NCI-H510A treated with DMSO at 0.1 percent for 48 hours (cell line): ENCODE data around the gene INSL3.

Experiments used
- DNase-seq: peaks from one replicate; lab custom pipeline; 2025; lab: John Stamatoyannopoulos, UW

The INSL3 gene, protein sequence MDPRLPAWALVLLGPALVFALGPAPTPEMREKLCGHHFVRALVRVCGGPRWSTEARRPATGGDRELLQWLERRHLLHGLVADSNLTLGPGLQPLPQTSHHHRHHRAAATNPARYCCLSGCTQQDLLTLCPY

DNA sequence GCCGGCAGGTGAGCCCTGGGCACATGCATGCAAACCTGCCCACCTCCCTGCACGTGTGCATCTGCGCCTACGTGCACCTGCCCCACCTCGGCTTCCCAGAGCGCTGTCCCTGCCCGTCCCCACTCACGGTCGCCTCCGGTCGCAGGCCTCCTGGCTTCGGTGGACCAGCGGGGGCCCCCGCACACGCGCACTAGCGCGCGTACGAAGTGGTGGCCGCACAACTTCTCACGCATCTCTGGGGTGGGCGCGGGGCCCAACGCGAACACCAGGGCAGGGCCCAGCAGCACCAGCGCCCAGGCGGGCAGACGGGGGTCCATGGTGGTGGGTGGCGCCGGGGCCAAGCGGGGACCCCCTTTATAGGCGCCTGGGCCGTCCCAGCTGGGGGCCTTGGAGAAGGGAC, at the start of gene INSL3:
Gene INSL3, minus strand, starts transcription at position 330 of the 400 bp plus-strand sequence. Its CDS starts 13 bp downstream, at position 317.
- DNase-seq, result no peak

DNA sequence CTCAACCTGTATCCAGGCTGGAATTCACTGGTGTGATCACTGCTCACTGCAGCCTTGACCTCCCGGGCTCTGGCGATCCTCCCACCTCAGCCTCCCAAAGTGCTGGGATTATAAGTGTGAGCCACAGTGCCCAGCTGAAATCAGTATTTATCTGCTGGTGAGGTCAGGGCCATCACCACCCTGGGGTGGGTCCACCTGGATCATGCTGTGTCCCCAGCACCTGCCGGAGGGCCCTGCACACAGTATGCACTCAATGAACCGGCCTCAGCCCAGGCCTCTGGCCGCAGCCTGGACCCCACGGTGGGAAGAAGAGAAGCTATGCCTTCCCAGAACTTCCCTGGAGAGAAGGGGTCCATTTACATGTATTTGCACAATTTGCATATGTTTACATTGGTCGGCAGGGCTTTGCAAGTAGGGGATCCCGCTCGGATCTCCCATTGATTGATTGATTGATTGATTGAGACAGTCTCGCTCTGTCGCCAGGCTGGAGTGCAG, 47.8 kb upstream of the INSL3 start:
- DNase-seq, result no peak

DNA sequence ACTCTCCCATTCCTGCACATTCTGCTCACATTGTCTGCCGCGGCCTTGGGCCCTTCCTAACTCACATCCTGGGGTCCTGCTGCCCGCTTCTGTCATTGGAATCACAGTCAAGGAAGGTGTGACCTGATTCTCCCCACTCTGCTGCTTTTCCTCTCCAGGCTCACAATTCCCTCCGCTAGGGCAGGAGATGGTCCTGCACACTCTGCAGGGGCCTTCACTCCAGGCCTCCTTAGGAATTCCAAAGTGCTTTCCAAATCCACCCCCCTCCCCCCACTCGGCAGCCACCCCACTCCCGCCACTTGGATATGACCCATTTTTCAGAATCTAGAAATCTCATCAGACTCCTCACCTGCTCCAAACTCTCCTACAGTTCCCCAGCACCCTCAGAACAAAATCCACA, 47.4 kb upstream of the INSL3 start:
- DNase-seq, result no peak

DNA sequence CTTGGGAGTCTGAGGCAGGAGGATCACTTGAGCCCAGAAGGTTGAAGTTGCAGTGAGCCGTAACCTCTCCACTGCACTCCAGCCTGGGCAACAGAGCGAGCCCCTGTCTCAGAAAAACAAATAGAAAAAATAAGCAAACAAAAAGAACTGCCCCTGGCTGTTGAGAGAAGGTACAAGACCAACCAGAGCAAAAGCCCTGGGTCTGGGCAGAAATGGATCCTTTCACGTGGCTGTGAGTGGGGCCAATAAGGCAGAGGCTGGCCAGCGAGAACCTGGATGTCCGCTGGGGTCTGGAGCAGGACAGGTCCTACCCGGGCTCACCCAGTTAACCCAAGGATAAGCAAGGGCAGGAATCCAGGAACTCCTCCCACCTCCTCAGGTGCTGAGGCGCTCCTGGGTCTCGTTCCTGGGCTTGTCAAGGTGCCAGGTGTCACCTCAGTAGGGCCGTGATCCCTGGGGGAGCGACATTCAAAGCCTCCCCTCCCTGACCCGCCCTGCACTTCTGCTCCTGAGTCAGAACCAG, 45.7 kb upstream of the INSL3 start:
- DNase-seq, result peak; percentile 58

DNA sequence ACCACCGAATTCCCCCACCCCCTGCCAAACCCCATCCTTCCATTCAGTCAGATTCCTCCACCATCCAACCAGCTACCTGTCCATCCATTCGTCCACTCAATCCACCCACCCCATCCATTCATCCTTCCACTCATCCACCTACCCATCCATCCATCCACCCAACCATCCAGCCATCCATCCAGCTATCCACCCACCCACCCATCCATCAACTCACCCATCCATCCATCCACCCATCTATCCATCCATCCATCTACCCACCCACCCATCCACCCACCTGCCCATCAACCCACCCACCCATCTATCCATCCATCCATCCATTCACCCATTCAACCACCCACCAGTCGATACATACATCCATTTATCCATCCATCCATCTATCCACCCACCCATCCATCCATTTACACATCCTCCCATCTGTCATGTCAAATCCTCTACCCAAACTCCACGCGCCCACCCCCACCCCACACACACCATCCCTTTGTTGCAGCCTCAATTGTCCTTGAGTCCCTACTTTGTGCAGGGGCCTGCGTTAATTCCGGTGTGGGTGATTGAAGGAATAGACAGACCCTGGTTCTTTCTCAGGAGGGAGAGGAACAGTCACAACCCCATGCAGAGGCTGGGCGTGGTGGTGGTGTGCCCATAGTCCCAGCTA, 45.1 kb upstream of the INSL3 start:
- DNase-seq, result no peak

DNA sequence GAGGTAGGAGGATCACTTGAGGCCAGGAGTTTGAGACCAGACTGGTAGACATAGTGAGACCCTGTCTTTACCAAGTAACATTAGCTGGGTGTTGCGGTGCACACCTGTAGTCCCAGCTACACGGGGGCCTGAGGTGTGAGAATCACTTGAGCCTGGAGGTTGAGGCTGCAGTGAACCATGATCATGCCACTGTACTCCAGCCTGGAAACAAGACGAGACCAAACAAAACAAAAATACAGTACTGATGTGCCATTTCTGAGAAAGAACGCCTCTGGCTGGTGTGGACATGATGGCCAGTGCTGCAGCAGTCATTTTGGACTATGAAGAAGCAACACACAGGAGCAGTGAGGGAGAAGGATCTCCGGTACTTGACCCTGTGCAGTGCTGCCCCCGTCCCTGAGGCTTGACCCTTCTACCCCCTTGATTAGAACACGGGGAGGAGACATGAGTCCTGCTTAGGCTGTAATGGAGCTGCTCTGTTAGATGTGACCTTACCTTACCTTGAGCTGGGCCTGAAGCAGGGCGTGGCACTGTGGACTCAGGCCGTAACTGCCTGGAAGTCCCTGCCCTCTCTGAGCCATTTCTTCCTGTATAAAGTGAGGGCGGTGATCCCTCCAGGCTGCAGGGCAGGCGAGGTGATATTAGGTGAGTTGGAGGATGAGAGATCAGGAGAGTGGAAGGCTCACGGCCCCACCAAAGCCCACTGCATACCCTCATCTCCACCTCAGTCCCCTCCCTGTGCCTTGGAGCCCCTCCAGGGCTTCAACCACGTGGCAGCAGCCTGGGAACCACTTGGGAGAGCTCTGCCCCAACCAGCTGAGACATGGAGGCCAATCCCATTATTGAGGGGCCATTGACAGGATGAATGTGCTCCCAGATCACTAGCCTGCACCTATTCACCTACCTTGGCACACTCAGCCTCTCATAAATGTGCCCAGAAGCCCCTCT, 44.3 kb upstream of the INSL3 start:
- DNase-seq, result no peak

DNA sequence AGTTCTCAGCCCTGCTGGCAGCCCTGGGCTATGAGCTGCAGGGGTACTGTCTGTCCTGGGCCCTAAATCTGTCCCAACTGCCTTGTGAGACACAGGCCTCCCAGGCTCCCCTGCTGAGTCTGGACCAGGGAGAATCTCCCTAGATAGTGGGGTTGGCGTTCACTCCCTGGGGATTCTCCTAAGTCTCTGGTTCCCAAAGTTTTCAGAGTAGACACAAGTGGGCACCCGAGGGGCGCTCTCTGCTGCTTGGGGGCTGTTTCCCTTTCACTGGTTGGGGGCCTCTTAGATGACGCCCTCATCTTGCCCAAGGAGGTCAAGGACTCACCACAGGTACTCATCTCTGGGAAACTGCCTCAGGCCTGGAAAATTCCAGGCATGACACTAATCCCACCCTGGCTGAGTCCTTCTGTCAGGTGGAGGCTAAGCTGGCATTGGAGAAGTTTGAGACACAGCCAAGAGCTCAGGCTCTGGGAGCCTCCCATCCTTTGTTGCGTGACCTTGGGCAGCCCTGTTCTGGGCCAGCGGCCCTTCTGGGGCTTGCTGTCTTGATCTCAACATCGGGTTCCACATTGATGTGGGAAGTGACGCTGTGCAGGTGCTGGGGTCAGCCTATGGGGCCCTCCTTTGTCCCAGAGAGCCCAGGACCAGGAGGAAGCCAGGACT, 42.3 kb upstream of the INSL3 start:
- DNase-seq, result no peak

DNA sequence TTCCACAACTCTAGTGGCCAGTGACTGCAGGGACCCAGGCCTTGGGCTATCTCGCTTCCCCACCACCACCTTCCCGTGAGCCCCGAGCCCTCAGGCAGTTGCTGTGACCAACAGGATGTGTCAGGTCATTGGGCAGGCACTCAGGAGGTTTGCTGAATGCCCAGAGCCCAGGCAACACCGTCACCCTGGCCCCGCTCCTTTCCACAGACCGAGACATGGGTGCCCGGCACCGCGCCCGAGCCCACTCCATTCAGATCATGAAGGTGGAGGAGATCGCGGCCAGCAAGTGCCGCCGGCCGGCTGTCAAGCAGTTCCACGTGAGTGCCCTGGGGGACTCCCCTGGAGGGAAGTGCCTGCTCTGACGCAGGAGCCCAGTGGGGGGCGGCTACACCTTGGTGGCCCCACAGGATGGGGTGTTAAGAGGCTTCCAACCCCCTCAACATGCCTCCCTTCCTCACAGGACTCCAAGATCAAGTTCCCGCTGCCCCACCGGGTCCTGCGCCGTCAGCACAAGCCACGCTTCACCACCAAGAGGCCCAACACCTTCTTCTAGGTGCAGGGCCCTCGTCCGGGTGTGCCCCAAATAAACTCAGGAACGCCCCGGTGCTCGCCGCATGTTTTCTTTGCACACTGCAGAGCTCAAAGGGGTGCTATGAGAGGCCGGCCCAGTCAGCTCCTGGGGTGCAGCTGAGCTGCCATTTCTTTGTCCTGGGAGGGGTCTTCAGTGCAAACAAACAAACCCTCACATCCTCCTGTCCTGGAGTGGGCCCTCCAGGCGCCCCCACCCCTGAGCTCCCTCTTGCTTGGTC, 41.6 kb upstream of the INSL3 start:
- no peak for DNase-seq

DNA sequence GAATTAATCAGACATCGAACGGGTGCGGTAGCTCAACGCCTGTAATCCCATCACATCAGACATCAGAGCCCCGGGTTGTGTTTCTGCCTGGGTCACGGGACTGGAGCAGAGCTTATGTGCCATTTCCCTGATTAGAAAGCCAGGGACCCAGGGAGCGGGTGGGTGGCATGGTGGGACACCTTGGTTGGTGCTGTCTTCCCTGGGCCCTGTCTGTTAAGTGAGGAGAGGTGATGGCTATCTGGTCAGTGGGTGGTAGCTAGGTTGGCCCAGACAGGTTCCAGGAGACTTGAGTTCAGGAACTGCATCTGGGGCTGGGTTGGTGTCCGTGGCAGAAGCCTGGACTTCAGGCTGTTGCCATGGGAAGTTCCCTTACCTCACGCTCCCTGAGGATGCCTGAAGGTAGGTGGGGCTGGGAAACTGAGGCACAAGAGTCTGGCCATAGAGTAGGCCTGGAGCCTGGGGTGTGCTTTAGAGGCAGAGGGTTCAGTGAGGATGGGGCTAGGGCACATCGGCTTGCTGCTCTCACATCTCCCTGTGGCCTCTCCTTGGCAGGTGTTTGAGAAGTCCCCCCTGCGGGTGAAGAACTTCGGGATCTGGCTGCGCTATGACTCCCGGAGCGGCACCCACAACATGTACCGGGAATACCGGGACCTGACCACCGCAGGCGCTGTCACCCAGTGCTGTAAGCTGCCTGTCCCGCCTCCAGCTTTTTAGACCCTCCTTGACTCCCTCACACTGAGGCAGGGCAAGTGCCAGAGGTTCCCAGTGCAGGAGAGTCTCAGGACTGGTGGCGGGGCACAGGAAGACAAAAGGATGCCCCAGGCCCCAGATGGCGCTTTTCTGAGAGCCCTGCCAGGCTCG, 40.5 kb upstream of the INSL3 start:
- no peak for DNase-seq

DNA sequence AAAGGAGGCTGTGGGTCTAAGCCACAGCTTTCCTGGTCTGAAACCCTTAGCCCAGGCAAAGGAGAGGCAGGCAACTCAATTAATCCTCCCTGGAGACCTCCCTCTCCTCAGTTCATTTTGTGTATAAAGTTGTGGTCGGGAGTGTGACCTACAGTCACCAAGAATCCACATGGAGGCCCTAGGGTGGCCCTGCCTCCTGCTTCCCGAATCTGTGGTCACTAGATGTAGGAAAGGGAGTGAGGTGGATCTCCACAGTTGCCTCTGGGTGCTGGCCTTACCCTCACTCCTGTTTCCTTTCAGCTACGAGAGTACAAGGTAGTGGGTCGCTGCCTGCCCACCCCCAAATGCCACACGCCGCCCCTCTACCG, 39.7 kb upstream of the INSL3 start:
- no peak for DNase-seq

DNA sequence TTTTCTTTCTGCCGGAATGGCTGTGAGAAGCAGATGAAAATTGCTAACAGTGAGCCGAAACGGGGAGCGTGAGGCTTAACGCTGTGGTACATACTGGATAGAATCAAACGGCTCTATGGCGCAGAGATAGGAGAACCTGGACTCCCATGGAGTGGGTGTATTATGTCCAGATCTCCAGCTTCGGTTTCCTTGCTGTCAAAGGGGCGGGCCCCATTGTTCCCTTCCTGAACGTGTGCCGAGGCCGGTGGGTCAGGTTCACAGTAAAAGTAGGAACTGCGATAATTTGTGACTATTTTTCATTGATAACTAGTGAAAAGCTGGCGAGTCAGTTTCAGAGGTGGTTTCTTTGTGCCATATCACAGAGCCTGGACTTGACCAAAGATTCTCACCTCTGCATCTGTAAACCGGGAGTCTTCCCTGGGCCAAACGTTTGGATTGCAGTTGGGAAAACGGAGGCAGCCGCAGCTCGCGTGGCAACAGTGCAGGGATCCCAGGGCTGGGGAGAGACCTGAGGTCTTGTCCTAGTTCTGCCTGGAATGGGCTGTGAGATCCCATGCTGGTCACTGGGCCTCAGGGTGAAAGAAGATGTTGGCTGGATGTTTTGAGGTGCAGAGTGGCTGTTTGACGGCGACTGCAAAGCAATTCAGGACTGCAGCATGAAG, 39.1 kb upstream of the INSL3 start:
- no peak for DNase-seq

DNA sequence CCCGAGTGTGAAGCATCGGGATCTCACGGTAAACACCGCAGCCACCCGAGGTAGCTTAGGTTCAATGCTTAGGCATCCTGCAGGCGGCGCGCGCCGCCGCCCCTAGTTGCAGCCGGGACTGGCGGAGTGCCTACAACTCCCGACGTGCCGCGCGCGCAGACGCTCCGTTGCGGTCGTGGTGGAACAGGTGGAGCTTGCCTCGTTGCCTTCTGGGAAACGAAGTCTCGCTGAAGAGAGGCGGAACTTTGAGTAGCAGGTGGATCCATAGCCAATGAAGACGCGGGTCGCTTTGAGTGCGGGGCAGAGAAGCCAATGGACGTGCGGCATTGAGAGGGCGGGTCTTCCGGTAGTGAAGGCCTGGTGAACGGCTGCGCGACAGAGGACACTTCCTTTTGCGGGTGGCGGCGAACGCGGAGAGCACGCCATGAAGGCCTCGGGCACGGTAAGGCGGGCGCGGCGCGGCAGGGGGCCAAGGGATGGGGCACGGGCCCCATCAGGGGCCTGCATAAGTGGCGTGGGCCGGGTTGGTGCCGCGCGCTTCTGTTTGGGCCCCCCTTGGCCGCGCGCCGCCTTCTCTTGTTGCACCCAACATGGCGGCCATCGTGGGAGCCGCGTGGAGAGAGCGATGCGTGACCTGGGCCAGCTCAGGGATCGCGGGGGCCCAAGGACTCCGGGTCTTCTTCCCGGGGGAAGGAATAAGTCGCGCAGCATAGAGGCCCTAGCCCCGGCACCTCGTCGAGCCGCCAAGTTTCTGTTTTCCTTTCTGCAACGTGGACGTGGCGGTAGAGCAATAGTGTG, 38.4 kb upstream of the INSL3 start, which contains the start of gene RPL18A:
Gene RPL18A, plus strand, starts transcription at position 378 of the 798 bp plus-strand sequence. Its CDS starts 47 bp downstream, at position 425.
- peak; percentile 98 for DNase-seq

DNA sequence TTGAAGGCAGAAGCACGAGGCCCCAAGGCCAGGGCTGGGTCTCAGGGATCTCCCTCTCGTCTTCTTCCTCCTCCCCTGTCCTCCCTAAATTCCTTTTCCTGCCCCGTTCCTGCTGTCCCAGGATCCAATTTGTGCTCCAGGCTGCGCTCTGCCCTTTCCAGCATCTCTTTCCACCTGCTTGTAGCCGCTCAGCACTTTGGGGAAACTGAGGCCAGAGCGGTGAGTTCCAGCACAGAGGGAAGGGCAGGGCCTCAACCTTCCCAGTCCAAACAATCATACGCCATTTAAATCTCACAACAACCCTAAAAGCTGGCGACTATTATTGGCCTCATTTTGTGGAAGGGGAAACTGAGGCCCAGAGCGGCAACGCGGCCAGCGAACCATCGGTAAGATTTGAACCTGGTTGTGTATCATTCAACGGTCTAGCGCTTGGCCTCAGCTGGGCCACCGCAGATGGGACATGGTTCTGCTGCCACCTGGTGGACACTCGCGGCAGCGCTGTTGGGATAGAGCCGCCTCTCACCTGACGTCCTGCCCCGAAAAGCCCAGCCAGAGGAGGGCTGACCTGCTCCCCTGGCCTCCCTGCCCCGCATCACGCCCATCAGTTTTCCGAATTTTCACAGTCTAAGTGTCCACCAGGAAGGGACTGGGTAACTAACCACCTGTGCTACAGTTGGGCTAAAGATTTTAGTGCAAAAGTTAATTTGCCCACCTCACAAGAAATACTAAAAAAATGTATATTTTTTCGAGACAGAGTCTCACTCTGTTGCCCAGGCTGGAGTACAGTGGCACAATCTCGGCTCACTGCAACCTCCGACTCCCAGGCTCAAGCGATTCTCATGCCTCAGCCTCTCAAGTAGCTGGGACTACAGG, 34.2 kb upstream of the INSL3 start:
- peak; percentile 81 for DNase-seq

DNA sequence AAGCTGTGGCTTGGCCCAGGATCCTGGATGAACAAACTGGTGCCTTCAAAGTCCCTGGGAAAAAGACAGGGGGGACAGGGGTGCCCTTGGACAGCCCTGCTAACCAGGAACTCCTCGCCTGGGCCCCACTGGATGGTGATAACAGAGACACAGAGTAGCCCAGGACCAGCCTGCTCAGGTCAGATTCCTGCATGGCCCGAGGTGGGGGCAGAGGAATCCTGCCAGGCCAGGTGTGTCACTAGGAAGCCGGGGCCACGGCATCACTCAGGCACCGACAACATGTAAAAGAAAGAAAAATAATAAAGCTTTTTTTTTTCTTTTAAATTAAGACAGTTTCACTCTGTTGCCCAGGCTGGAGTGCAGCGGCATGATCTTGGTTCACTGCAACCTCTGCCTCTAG, 32.7 kb upstream of the INSL3 start:
- no peak for DNase-seq

DNA sequence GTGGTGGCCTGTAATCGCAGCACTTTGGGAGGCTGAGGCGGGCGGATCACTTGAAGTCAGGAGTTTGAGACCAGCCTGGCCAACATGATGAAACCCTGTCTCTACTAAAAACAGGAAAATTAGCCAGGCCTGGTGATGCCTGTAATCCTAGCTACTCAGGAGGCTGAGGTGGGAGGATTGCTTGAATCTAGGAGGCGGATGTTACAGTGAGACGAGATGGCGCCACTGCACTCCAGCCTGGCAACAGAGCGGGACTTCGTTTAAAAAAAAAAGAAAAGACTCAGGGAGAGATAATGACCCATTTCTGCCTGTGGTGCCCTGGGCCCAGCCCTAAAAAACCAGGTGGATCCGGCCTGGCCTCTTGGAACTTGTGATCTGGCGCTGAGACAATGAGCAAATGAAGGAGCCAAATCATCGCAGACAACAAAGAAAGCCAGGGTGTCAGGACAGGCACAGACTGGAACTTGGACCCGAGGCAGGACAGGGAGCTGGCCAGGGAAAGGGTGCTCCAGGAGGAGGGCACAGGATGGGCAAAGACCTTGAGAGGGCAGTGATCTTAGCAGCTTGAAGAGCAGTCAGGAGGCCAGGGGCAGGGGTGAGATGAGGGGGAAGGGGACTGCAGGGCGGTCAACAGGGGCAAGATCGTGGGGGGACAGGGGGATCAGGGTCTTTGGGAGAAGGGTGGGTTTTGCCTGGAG, 27.4 kb upstream of the INSL3 start:
- no peak for DNase-seq

DNA sequence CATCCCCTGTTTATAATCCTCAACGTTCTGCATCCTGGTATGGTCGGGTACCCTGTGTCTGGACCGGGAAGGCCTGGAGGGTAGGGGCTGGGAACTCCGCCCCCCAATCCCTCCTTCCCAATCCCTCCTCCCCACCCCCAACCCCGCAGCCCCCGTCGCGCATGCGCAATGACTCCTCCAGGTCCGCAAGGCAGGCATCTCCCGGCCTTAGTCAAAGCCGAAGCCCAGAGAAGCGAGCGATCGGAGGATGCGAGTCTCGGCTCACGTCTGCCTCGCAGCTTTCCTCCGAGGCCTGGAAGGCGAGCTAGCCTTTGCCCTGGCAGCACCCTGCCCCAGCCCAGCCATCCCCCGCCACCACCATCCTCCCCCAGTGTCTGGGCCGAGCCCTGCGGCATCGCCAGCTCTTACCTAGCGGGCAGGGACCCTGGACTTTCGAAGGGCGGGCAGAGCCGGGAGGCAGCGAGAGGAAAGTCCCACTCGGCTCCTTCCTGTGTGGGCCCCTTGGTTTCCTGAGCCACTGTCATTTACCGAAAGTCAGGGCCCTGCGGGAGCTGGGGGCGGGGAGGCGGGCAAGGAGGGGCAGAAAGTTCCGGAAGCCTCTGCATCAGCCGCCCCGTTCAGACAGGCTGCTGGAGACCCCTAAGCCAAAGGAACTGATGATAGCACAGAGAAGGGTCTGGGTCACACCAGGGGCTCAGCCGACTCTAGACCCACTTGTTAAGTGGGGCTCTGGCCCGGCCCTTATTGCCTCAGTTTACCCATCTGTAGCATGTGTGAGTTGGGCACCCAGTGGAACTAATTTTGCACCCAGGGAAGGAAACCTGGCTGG, 26.4 kb upstream of the INSL3 start, which contains the start of gene JAK3:
Gene JAK3, minus strand, starts transcription at position 445 of the 829 bp plus-strand sequence. CDS start 3,565 bp downstream, outside the sequence.
- no peak for DNase-seq
